Measurements from ENCODE around the gene SMG5. TPM values are rescaled to one million over a fixed set of nuclear protein-coding genes. Genes with fewer than 3 reads are reported as not detected.

SMG5 gene
- total RNA-seq, 1 donor from 2014 or later, result 77.1 TPM

GRCh38 chr1:156214024-156214748 lies 68.4 kb downstream of the SMG5 start:
- no peak for TF ChIP-seq CTCF (IDR thresholded peaks at IDR 0.05)
- no peaks in the 10 kb centered on the region for H3K27me3 Mint-ChIP-seq
- ATAC-seq (ENCODE audit: low read depth) (no peak), DNase-seq (no peak)
- intact Hi-C loops (cut with micrococcal nuclease), result loop anchor here (5.0 kb wide), 2 partner anchors 68 to 117 kb away; partner anchors contain the start of genes SMG5 and TMEM79
- H3K4me1 Mint-ChIP-seq, result peaks cover 33% of the 10 kb centered on the region
- POLR2A ChIA-PET, result interaction anchor here (0.7 to 2.6 kb wide), 5 partner anchors 11 to 1885 kb away, joined by 3 to 71 read pairs (median 8); no protein-coding TSS in a partner anchor
- H3K36me3 Mint-ChIP-seq (ENCODE audit: low read depth), result peaks cover 47% of the 10 kb centered on the region
- no peaks in the 10 kb centered on the region for H3K9me3 Mint-ChIP-seq
- H3K4me3 Mint-ChIP-seq, result peak overlapping the region; percentile 73
- CTCF ChIA-PET, result interaction anchor here (3.1 kb wide), 1 partner anchor 11 kb away, joined by 26 read pairs; no protein-coding TSS in a partner anchor
- peak overlapping the region; percentile 56 for H3K27ac Mint-ChIP-seq

GRCh38 chr1:156213644-156213966 lies 69.0 kb downstream of the SMG5 start:
- Mint-ChIP-seq H3K9me3 (no peaks in the 10 kb centered on the region), H3K27me3 (no peaks in the 10 kb centered on the region), H3K4me1 (peaks cover 32% of the 10 kb centered on the region), H3K36me3 (ENCODE audit: low read depth) (peaks cover 50% of the 10 kb centered on the region), H3K27ac (peak overlapping the region; percentile 98), H3K4me3 (peak overlapping the region; percentile 96)
- ATAC-seq (ENCODE audit: low read depth) (no peak), DNase-seq (no peak)
- intact Hi-C loops (cut with micrococcal nuclease), result loop anchor here (1.0 to 5.0 kb wide), 4 partner anchors 19 to 116 kb away; partner anchors contain the start of genes SLC25A44, SMG5 and TMEM79
- ChIA-PET POLR2A (interaction anchor here (0.6 to 2.6 kb wide), 21 partner anchors 10 to 574 kb away, joined by 3 to 71 read pairs (median 5); partner anchors contain the start of genes ARHGEF2, MEX3A, MRPL24 and NAXE), CTCF (interaction anchor here (3.1 kb wide), 1 partner anchor 12 kb away, joined by 26 read pairs; no protein-coding TSS in a partner anchor)
- no peak for TF ChIP-seq CTCF (IDR thresholded peaks at IDR 0.05)

GRCh38 chr1:156212833-156213643 lies 69.6 kb downstream of the SMG5 start, which contains the start of gene PMF1:
Gene PMF1, plus strand, starts transcription at chr1:156213007. Its CDS starts 9 bp downstream, at chr1:156213016.
- intact Hi-C loops (cut with micrococcal nuclease), result loop anchor here (1.0 to 5.0 kb wide), 4 partner anchors 19 to 116 kb away; partner anchors contain the start of genes SLC25A44, SMG5 and TMEM79
- ChIA-PET CTCF (interaction anchor here (0.7 to 3.1 kb wide), 6 partner anchors 11 to 67 kb away, joined by 3 to 26 read pairs (median 4); no protein-coding TSS in a partner anchor), POLR2A (interaction anchor here (0.5 to 2.6 kb wide), 34 partner anchors 10 to 573 kb away, joined by 3 to 71 read pairs (median 4); partner anchors contain the start of genes ARHGEF2, KHDC4, MEX3A and MRPL24)
- no peaks in the 10 kb centered on the region for H3K9me3 Mint-ChIP-seq
- no peak for TF ChIP-seq CTCF (IDR thresholded peaks at IDR 0.05)
- peak within 1 kb of the TSS; percentile 96 for H3K4me3 Mint-ChIP-seq
- peaks cover 51% of the 10 kb centered on the region for H3K36me3 Mint-ChIP-seq (ENCODE audit: low read depth)
- no peaks in the 10 kb centered on the region for H3K27me3 Mint-ChIP-seq
- H3K4me1 Mint-ChIP-seq, result peaks cover 28% of the 10 kb centered on the region
- peak; percentile 92 for DNase-seq
- H3K27ac Mint-ChIP-seq, result peak within 1 kb of the TSS; percentile 98
- ATAC-seq (ENCODE audit: low read depth), result peak; percentile 97

- ChIA-PET POLR2A (interaction anchor here (0.6 to 2.6 kb wide), 20 partner anchors 9 to 353 kb away, joined by 3 to 71 read pairs (median 5); partner anchors contain the start of genes SEMA4A, SLC25A44, SMG5 and SYT11), CTCF (interaction anchor here (1.0 to 3.1 kb wide), 4 partner anchors 12 to 66 kb away, joined by 3 to 26 read pairs (median 4); no protein-coding TSS in a partner anchor)
- Mint-ChIP-seq H3K4me3 (peak overlapping the region; percentile 96), H3K27me3 (no peaks in the 10 kb centered on the region), H3K9me3 (no peaks in the 10 kb centered on the region), H3K36me3 (ENCODE audit: low read depth) (peaks cover 53% of the 10 kb centered on the region), H3K27ac (peak overlapping the region; percentile 98), H3K4me1 (peaks cover 24% of the 10 kb centered on the region)
- ATAC-seq (ENCODE audit: low read depth) (no peak), DNase-seq (no peak)
- no peak for TF ChIP-seq CTCF (IDR thresholded peaks at IDR 0.05)
- intact Hi-C loops (cut with micrococcal nuclease), result loop anchor here (5.0 kb wide), 2 partner anchors 70 to 115 kb away; partner anchors contain the start of genes SMG5 and TMEM79
These were observed 70.5 kb downstream of the SMG5 start for GRCh38 chr1:156212130-156212529.

Data from activated B cell treated with CpG ODN at 0.5 μM for 24 hours (primary cell).